ENCODE results near the gene NUP107. TPM values are rescaled to one million over a fixed set of nuclear protein-coding genes. Genes with fewer than 3 reads are reported as not detected.

The NUP107 gene
- total RNA-seq, 4 donors from 2014 or later = 6.4 to 29.2 (median 22.6) TPM

DNA sequence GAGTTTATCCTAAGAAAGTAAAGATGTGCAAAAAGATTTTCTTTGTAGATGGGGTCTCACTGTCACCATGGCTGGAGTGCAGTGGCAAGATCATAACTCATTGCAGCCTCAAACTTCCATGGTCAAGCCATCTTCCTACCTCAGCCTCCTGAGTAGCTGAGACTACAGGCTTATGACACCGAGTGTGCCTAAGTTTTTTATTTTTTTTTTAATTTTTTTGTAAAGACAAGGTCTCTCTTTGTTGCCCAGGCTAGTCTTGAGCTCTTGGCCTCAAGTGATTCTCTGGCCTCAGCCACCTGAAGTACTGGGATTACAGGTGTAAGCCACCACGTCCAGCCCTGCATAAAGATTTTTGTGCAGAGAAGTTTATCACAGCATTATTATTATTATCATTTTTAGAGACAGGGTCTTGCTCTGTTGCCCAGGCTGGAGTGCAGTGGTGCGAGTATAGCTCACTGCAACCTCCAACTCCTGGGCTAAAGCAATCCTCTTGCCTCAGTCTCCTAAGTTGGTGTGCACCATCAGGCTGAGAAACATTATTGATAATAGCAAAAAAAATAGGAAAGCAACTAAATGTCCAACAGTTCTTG lies 101.9 kb downstream of the NUP107 start:
- Histone ChIP-seq H3K4me1 (peaks cover 0 to 11% (median 5%) of the 10 kb centered on the region in 4 donors), H3K27me3 (no peaks in the 10 kb centered on the region), H3K4me3 (no peak overlapping the region), H3K9me3 (no peaks in the 10 kb centered on the region), H3K36me3 (no peaks in the 10 kb centered on the region), H3K27ac (no peak overlapping the region)
- WGBS, 2 donors (ENCODE audit: low coverage in 1 of 2) = 94 to 100% methylated on average over 1 to 3 of the region's 3 CpGs
- in situ Hi-C loops (cut with MboI; ENCODE audit: low pct_ligation_motif_present in 1 of 4, low pct_unique_long_range_greater_than_20kb in 1 of 4, low sequenced_read_pairs in 3 of 4) (no loop called here), intact Hi-C loops (cut with DNase I; ENCODE audit: low total_unique reads) (no loop called here)
- TF ChIP-seq CTCF (IDR thresholded peaks at IDR 0.05) (no peak), EP300 (IDR thresholded peaks at IDR 0.05; ENCODE audit: low read depth) (no peak), POLR2AphosphoS5 (IDR thresholded peaks at IDR 0.05) (no peak), POLR2A (IDR thresholded peaks at IDR 0.05) (no peak)
- DNase-seq = no peak

DNA sequence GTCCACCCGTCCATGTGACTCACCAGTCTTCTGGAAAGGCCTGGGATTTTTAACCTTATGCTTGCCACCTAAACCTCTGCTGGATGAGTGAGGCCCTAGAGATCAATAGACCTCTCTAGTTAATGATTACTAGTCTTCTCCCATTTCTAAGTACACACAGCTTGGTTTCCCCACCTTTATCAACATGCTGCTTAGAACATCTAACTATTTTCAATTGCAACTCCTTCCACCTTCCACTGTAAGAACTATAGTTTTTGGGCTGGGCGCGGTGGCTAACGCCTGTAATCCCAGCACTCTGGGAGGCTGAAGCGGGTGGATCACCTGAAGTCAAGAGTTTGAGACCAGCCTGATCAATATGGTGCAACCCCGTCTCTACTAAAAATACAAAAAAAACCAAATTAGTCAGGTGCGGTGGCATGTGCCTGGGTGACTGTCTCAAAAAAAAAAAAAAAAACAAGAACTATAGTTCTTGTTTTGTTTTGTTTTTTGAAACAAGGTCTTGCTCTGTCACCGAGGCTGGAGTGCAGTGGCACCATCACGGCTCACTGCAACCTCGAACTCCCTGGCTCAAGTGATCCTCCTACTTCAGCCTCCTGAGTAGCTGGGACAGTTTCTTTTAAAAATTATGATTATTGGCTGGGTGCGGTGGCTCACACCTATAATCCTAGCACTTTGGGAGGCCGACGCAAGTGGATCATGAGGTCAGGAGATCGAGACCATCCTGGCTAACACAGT lies 102.5 kb downstream of the NUP107 start:
- no peak for DNase-seq
- no peak overlapping the region for H3K4me3 ChIP-seq
- no peak for TF ChIP-seq CTCF (IDR thresholded peaks at IDR 0.05)
- no peak for TF ChIP-seq POLR2AphosphoS5 (IDR thresholded peaks at IDR 0.05)
- no peak for TF ChIP-seq POLR2A (IDR thresholded peaks at IDR 0.05)
- H3K27ac ChIP-seq = no peak overlapping the region
- H3K4me1 ChIP-seq = peaks cover 0 to 11% (median 5%) of the 10 kb centered on the region in 4 donors
- H3K9me3 ChIP-seq = no peaks in the 10 kb centered on the region
- no peaks in the 10 kb centered on the region for H3K36me3 ChIP-seq
- no peaks in the 10 kb centered on the region for H3K27me3 ChIP-seq
- WGBS, 2 donors (ENCODE audit: low coverage in 1 of 2) = 89 to 91% methylated on average over 9 to 14 of the region's 14 CpGs
- in situ Hi-C loops (cut with MboI; ENCODE audit: low pct_ligation_motif_present in 1 of 4, low pct_unique_long_range_greater_than_20kb in 1 of 4, low sequenced_read_pairs in 3 of 4) (no loop called here), intact Hi-C loops (cut with DNase I; ENCODE audit: low total_unique reads) (no loop called here)

GRCh38 chr12:68790081-68790951 lies 103.5 kb downstream of the NUP107 start:
- H3K27ac ChIP-seq = no peak overlapping the region
- no peaks in the 10 kb centered on the region for H3K36me3 ChIP-seq
- H3K4me1 ChIP-seq = peaks cover 0 to 11% (median 5%) of the 10 kb centered on the region in 4 donors
- WGBS, 2 donors (ENCODE audit: low coverage in 1 of 2) = 90 to 96% methylated on average over 7 to 13 of the region's 13 CpGs
- TF ChIP-seq POLR2A (IDR thresholded peaks at IDR 0.05) (no peak), POLR2AphosphoS5 (IDR thresholded peaks at IDR 0.05) (no peak), EP300 (IDR thresholded peaks at IDR 0.05; ENCODE audit: low read depth) (no peak), CTCF (IDR thresholded peaks at IDR 0.05) (no peak)
- no peaks in the 10 kb centered on the region for H3K27me3 ChIP-seq
- H3K4me3 ChIP-seq = no peak overlapping the region
- in situ Hi-C loops (cut with MboI; ENCODE audit: low pct_ligation_motif_present in 1 of 4, low pct_unique_long_range_greater_than_20kb in 1 of 4, low sequenced_read_pairs in 3 of 4) (no loop called here), intact Hi-C loops (cut with DNase I; ENCODE audit: low total_unique reads) (no loop called here)
- H3K9me3 ChIP-seq = no peaks in the 10 kb centered on the region
- no peak for DNase-seq

- no peaks in the 10 kb centered on the region for H3K9me3 ChIP-seq
- H3K36me3 ChIP-seq = no peaks in the 10 kb centered on the region
- no peak for DNase-seq
- no peak overlapping the region for H3K4me3 ChIP-seq
- TF ChIP-seq POLR2AphosphoS5 (IDR thresholded peaks at IDR 0.05) (no peak), EP300 (IDR thresholded peaks at IDR 0.05; ENCODE audit: low read depth) (no peak), POLR2A (IDR thresholded peaks at IDR 0.05) (no peak), CTCF (IDR thresholded peaks at IDR 0.05) (no peak)
- H3K27me3 ChIP-seq = no peaks in the 10 kb centered on the region
- in situ Hi-C loops (cut with MboI; ENCODE audit: low pct_ligation_motif_present in 1 of 4, low pct_unique_long_range_greater_than_20kb in 1 of 4, low sequenced_read_pairs in 3 of 4) = no loop called here
- peaks cover 0 to 11% (median 5%) of the 10 kb centered on the region in 4 donors for H3K4me1 ChIP-seq
- H3K27ac ChIP-seq = no peak overlapping the region
- 63 to 100% methylated on average over 1 to 3 of the region's 3 CpGs for WGBS, 2 donors (ENCODE audit: low coverage in 1 of 2)
- intact Hi-C loops (cut with DNase I; ENCODE audit: low total_unique reads) = no loop called here
Measured at GRCh38 chr12:68790952-68791234, 104.1 kb downstream of the NUP107 start.

Measured in transverse colon (tissue), 4 donors.